ENCODE measurements around the gene TBC1D22A.

GRCh38 chr22:46794067-46794466, 31.6 kb downstream of the TBC1D22A start:
- TF ChIP-seq, protein P1, sequence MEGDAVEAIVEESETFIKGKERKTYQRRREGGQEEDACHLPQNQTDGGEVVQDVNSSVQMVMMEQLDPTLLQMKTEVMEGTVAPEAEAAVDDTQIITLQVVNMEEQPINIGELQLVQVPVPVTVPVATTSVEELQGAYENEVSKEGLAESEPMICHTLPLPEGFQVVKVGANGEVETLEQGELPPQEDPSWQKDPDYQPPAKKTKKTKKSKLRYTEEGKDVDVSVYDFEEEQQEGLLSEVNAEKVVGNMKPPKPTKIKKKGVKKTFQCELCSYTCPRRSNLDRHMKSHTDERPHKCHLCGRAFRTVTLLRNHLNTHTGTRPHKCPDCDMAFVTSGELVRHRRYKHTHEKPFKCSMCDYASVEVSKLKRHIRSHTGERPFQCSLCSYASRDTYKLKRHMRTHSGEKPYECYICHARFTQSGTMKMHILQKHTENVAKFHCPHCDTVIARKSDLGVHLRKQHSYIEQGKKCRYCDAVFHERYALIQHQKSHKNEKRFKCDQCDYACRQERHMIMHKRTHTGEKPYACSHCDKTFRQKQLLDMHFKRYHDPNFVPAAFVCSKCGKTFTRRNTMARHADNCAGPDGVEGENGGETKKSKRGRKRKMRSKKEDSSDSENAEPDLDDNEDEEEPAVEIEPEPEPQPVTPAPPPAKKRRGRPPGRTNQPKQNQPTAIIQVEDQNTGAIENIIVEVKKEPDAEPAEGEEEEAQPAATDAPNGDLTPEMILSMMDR (IDR thresholded peaks at IDR 0.05): no peak
- no peak for TF ChIP-seq POLR2A (IDR thresholded peaks at IDR 0.05)

Measured in Peyer's patch (tissue), 4 donors.